BJ (cell line): Measurements from ENCODE around the gene NINJ2. TPM values are rescaled to one million over a fixed set of nuclear protein-coding genes. Genes with fewer than 3 reads are reported as not detected.

ENCODE experiments used
- CTCF ChIA-PET: fragments of 350-600 bp; formaldehyde crosslinking; extraction: SDS; loops from one replicate; lab custom pipeline; 2021; ENCODE audit warnings: antibody characterized with exemption, inconsistent platforms; lab: Yijun Ruan, JAX
- POLR2A ChIA-PET: fragments of 300-600 bp; sonication (Branson Sonifier 250); formaldehyde crosslinking; extraction: SDS; loops from one replicate; lab custom pipeline; 2021; ENCODE audit warnings: antibody characterized with exemption; lab: Charles Lee
- DNase-seq: peaks from one replicate; pipeline ENCODE4 v3.0.0-alpha.2; 2011; ENCODE audit warnings: low read depth
- H3K27me3 ChIP-seq: 2 replicates; pipeline ENCODE4 v1.6.0; 2011; ENCODE audit warnings: low read length; ENCODE audit not compliant: control insufficient read depth, insufficient read depth
- H3K36me3 ChIP-seq: 2 replicates; pipeline ENCODE4 v1.5.1; 2011; ENCODE audit warnings: low read length; ENCODE audit not compliant: control insufficient read depth, insufficient read depth
- H3K4me3 ChIP-seq: 2 replicates; pipeline ENCODE4 v1.5.1; 2011; ENCODE audit warnings: low read depth, mild to moderate bottlenecking, control low read depth, low read length
- CTCF ChIP-seq: IDR thresholded peaks from 2 replicates; pipeline ENCODE4 v1.5.1; 2011; ENCODE audit warnings: low read depth, mild to moderate bottlenecking, control low read depth, inconsistent platforms, low read length, moderate library complexity; ENCODE audit not compliant: insufficient read depth
- polyA plus RNA-seq: library from polyadenylated mRNA; depleted of rRNA; stranded (reverse); fragments of >200 nt; gene quantifications from 2 replicates; pipeline ENCODE4 v1.2.3, GENCODE V29; 2011

NINJ2 gene
- polyA plus RNA-seq, 1 experiment: 0.32 TPM

GRCh38 chr12:541676-542324, 121.4 kb downstream of the NINJ2 start:
- Histone ChIP-seq H3K36me3 (no peaks in the 10 kb centered on the region), H3K4me3 (no peak overlapping the region), H3K27me3 (no peaks in the 10 kb centered on the region; the same call in none of the 2 replicates)
- no peak for TF ChIP-seq CTCF
- no peak for DNase-seq
- CTCF ChIA-PET: interaction anchor here (1.2 to 8.4 kb wide), 3 partner anchors 23 to 101 kb away, joined by 3 to 77 read pairs (median 33); no protein-coding TSS in a partner anchor
- POLR2A ChIA-PET: no interaction called here

GRCh38 chr12:539540-540310, 123.5 kb downstream of the NINJ2 start:
- Histone ChIP-seq H3K4me3 (no peak overlapping the region), H3K36me3 (no peaks in the 10 kb centered on the region), H3K27me3 (no peaks in the 10 kb centered on the region; the same call in none of the 2 replicates)
- TF ChIP-seq CTCF: no peak
- ChIA-PET POLR2A (no interaction called here), CTCF (interaction anchor here (0.7 to 8.4 kb wide), 5 partner anchors 7 to 99 kb away, joined by 3 to 77 read pairs (median 4); no protein-coding TSS in a partner anchor)
- no peak for DNase-seq

- POLR2A ChIA-PET: interaction anchor here (0.6 kb wide), 1 partner anchor 1616 kb away, joined by 4 read pairs; no protein-coding TSS in a partner anchor
- DNase-seq: no peak
- Histone ChIP-seq H3K36me3 (no peaks in the 10 kb centered on the region), H3K4me3 (no peak overlapping the region), H3K27me3 (no peaks in the 10 kb centered on the region; the same call in none of the 2 replicates)
- no peak for TF ChIP-seq CTCF
- CTCF ChIA-PET: interaction anchor here (1.1 to 8.4 kb wide), 5 partner anchors 8 to 98 kb away, joined by 3 to 77 read pairs (median 5); no protein-coding TSS in a partner anchor
Measured at GRCh38 chr12:538731-539539, 124.3 kb downstream of the NINJ2 start.

GRCh38 chr12:537772-538171, 125.5 kb downstream of the NINJ2 start:
- TF ChIP-seq CTCF: no peak
- H3K36me3 ChIP-seq: no peaks in the 10 kb centered on the region
- POLR2A ChIA-PET: no interaction called here
- DNase-seq: no peak
- H3K4me3 ChIP-seq: no peak overlapping the region
- no peaks in the 10 kb centered on the region; the same call in none of the 2 replicates for H3K27me3 ChIP-seq
- CTCF ChIA-PET: interaction anchor here (1.7 to 8.4 kb wide), 3 partner anchors 9 to 97 kb away, joined by 5 to 77 read pairs (median 25); no protein-coding TSS in a partner anchor
